Measurements from ENCODE around the gene CYTH3. TPM values are rescaled to one million over a fixed set of nuclear protein-coding genes. Genes with fewer than 3 reads are reported as not detected.

Gene CYTH3
- total RNA-seq, 4 donors from 2014 or later, result 14.6 to 47.4 (median 22.8) TPM

- Histone ChIP-seq H3K9me3 (no peaks in the 10 kb centered on the region), H3K27me3 (no peaks in the 10 kb centered on the region), H3K4me3 (no peak overlapping the region), H3K36me3 (no peaks in the 10 kb centered on the region), H3K27ac (peak overlapping the region; percentile 4 to 59), H3K4me1 (no peaks in the 10 kb centered on the region)
- no peak for DNase-seq
- TF ChIP-seq POLR2A (IDR thresholded peaks at IDR 0.05) (no peak), CTCF (IDR thresholded peaks at IDR 0.05) (no peak)
- intact Hi-C loops (cut with DNase I; ENCODE audit: low total_unique reads), result no loop called here
Measured at GRCh38 chr7:6260291-6261187, 11.9 kb downstream of the CYTH3 start.

- Histone ChIP-seq H3K27ac (peak overlapping the region; percentile 46 to 49), H3K4me1 (no peaks in the 10 kb centered on the region)
Measured at GRCh38 chr7:6259257-6259656, 13.2 kb downstream of the CYTH3 start.

GRCh38 chr7:6258440-6259182, 13.8 kb downstream of the CYTH3 start:
- no peak for DNase-seq

More at GRCh38 chr7:6259257-6259656, 13.2 kb downstream of the CYTH3 start:
- TF ChIP-seq CTCF (IDR thresholded peaks at IDR 0.05) (no peak), POLR2A (IDR thresholded peaks at IDR 0.05) (no peak)
- no peak overlapping the region for H3K4me3 ChIP-seq
- no peaks in the 10 kb centered on the region for H3K27me3 ChIP-seq
- intact Hi-C loops (cut with DNase I; ENCODE audit: low total_unique reads), result no loop called here
- DNase-seq, result no peak
- no peaks in the 10 kb centered on the region for H3K36me3 ChIP-seq
- no peaks in the 10 kb centered on the region for H3K9me3 ChIP-seq

GRCh38 chr7:6257675-6258074, 14.7 kb downstream of the CYTH3 start:
- Histone ChIP-seq H3K4me3 (no peak overlapping the region), H3K36me3 (no peaks in the 10 kb centered on the region), H3K27ac (peak overlapping the region; percentile 28 to 46), H3K4me1 (no peaks in the 10 kb centered on the region), H3K27me3 (no peaks in the 10 kb centered on the region), H3K9me3 (no peaks in the 10 kb centered on the region)
- no peak for DNase-seq
- intact Hi-C loops (cut with DNase I; ENCODE audit: low total_unique reads), result no loop called here
- no peak for TF ChIP-seq CTCF (IDR thresholded peaks at IDR 0.05)
- TF ChIP-seq POLR2A (IDR thresholded peaks at IDR 0.05), result no peak

More at GRCh38 chr7:6258440-6259182, 13.8 kb downstream of the CYTH3 start:
- intact Hi-C loops (cut with DNase I; ENCODE audit: low total_unique reads), result no loop called here
- no peaks in the 10 kb centered on the region for H3K27me3 ChIP-seq
- H3K36me3 ChIP-seq, result no peaks in the 10 kb centered on the region
- peak overlapping the region; percentile 46 to 49 for H3K27ac ChIP-seq
- TF ChIP-seq POLR2A (IDR thresholded peaks at IDR 0.05) (no peak), CTCF (IDR thresholded peaks at IDR 0.05) (no peak)
- no peaks in the 10 kb centered on the region for H3K9me3 ChIP-seq
- no peak overlapping the region for H3K4me3 ChIP-seq
- H3K4me1 ChIP-seq, result no peaks in the 10 kb centered on the region
